Hepatocyte (in vitro differentiated cells): Measurements from ENCODE around the gene CAPRIN1.

Source experiments
- CTCF ChIP-seq: fragments of 200-600 bp; sonication (generic); IDR thresholded peaks from 2 replicates; pipeline ENCODE4 v1.5.1; 2016; ENCODE audit warnings: antibody characterized with exemption, mild to moderate bottlenecking; ENCODE audit not compliant: poor library complexity
- EZH2 ChIP-seq: fragments of 200-600 bp; sonication (generic); IDR thresholded peaks from 2 replicates; pipeline ENCODE4 v1.6.1; 2016; ENCODE audit warnings: antibody characterized with exemption, mild to moderate bottlenecking, borderline replicate concordance
- EZH2phosphoT487 ChIP-seq: fragments of 200-600 bp; sonication (generic); IDR thresholded peaks from one replicate; pipeline ENCODE4 v1.6.1; 2018; ENCODE audit warnings: antibody characterized with exemption, mild to moderate bottlenecking, low read depth, moderate library complexity; ENCODE audit not compliant: unreplicated experiment, severe bottlenecking

DNA sequence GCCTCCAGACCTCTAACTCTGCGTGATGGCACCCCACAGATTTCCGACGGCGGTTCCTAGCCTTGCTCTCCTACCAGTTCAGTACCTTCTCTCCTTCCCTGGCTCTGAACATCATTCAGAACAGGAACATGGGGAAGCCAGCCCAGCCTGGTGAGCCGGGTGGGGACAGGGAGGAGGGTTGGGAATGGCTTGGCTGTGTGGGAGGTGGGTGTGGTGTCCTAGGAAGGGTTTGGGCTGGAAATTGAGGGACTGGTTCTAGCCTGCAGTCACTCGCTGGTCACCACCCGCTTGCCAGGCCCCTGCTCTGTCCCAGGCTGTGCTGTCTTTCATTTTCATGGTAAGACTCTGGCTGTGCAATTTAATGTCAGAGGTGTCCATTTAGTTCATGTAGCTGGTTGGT lies 87.8 kb downstream of the CAPRIN1 start:
- TF ChIP-seq CTCF (no peak), EZH2 (no peak), EZH2phosphoT487 (no peak)
